IMR-90 (cell line): ENCODE results near the gene SLC39A11. TPM values are rescaled to one million over a fixed set of nuclear protein-coding genes. Genes with fewer than 3 reads are reported as not detected.
"Not testable (repeated sequence)": the region's sequence is repeated elsewhere in the genome, so short reads cannot be mapped to it uniquely, and the experiment has no call there.

ENCODE experiments used
- ATAC-seq: fragments of 200-7000 bp; cut with Tn5 transposase; 2 replicates; pipeline ENCODE4 v1.9.1; 2020; ENCODE audit warnings: low read depth, mild to moderate bottlenecking, moderate library complexity
- BruUV-seq: library from RNA; stranded (reverse); fragments of 400-500 nt; replicated peaks from 2 replicates; lab custom pipeline; 2021; lab: Mats Ljungman, UMichigan
- CTCF ChIA-PET: fragments of 300-600 bp; formaldehyde crosslinking; extraction: SDS; loops from one replicate; lab custom pipeline; 2021; ENCODE audit warnings: antibody characterized with exemption; lab: Yijun Ruan, JAX
- POLR2A ChIA-PET: fragments of 300-600 bp; sonication (Branson Sonifier 250); formaldehyde crosslinking; loops from one replicate; lab custom pipeline; 2022; ENCODE audit warnings: antibody characterized with exemption; ENCODE audit not compliant: unreplicated experiment; lab: Charles Lee
- DNase-seq: peaks from one replicate; pipeline ENCODE4 v3.0.0; 2013
- H2AFZ ChIP-seq: replicated peaks from 2 replicates; pipeline ENCODE3; 2013; ENCODE audit warnings: low read length, mild to moderate bottlenecking; ENCODE audit not compliant: poor library complexity
- H2AK5ac ChIP-seq: 2 replicates; pipeline ENCODE4 v1.6.1; 2013; ENCODE audit warnings: low read depth, low read length, inconsistent platforms
- H2AK9ac ChIP-seq: replicated peaks from 2 replicates; pipeline ENCODE3; 2013; ENCODE audit warnings: mild to moderate bottlenecking, low read depth, low read length, moderate library complexity; ENCODE audit not compliant: poor library complexity
- H2BK120ac ChIP-seq: 2 replicates; pipeline ENCODE4 v1.6.1; 2013; ENCODE audit warnings: low read depth, low read length, inconsistent platforms
- H2BK15ac ChIP-seq: 3 replicates; pipeline ENCODE4 v1.6.1; 2013; ENCODE audit warnings: low read depth, low read length, inconsistent platforms
- H2BK20ac ChIP-seq: 2 replicates; pipeline ENCODE4 v1.6.1; 2013; ENCODE audit warnings: low read depth, mild to moderate bottlenecking, inconsistent platforms, low read length, moderate library complexity
- H2BK5ac ChIP-seq: 2 replicates; pipeline ENCODE4 v1.6.1; 2013; ENCODE audit warnings: mild to moderate bottlenecking, low read depth, low read length, inconsistent platforms; ENCODE audit not compliant: poor library complexity, severe bottlenecking
- H3K14ac ChIP-seq: replicated peaks from 2 replicates; pipeline ENCODE4 v1.6.1; 2013; ENCODE audit warnings: low read depth, low read length, inconsistent platforms
- H3K18ac ChIP-seq: 2 replicates; pipeline ENCODE4 v1.6.1; 2013; ENCODE audit warnings: low read depth, low read length, control low read depth
- H3K23ac ChIP-seq: 2 replicates; pipeline ENCODE4 v1.6.1; 2013; ENCODE audit warnings: low read depth, low read length, inconsistent platforms
- H3K27ac ChIP-seq: 2 replicates; pipeline ENCODE4 v1.5.1; 2013; ENCODE audit warnings: mild to moderate bottlenecking, control low read depth, low read length; ENCODE audit not compliant: insufficient read depth
- H3K27me3 ChIP-seq: 2 replicates; pipeline ENCODE4 v1.6.1; 2013; ENCODE audit warnings: low read length; ENCODE audit not compliant: control insufficient read depth, insufficient read depth
- H3K36me3 ChIP-seq: 2 replicates; pipeline ENCODE4 v1.6.1; 2013; ENCODE audit warnings: low read length, mixed read lengths; ENCODE audit not compliant: control insufficient read depth, insufficient read depth
- H3K4ac ChIP-seq: 2 replicates; pipeline ENCODE4 v1.6.1; 2013; ENCODE audit warnings: low read depth, low read length, inconsistent platforms
- H3K4me1 ChIP-seq: 2 replicates; pipeline ENCODE4 v1.6.1; 2013; ENCODE audit warnings: low read length, mixed read lengths; ENCODE audit not compliant: control insufficient read depth, insufficient read depth
- H3K4me2 ChIP-seq: 2 replicates; pipeline ENCODE4 v1.6.1; 2013; ENCODE audit warnings: low read depth, mild to moderate bottlenecking, control low read depth, low read length, moderate library complexity
- H3K4me3 ChIP-seq: 2 replicates; pipeline ENCODE4 v1.5.1; 2013; ENCODE audit warnings: low read depth, mild to moderate bottlenecking, control low read depth, low read length, moderate library complexity; ENCODE audit not compliant: insufficient read depth
- H3K56ac ChIP-seq: 2 replicates; pipeline ENCODE4 v1.6.1; 2013; ENCODE audit warnings: low read length, inconsistent platforms; ENCODE audit not compliant: insufficient read depth; ENCODE audit errors: extremely low read depth
- H3K79me1 ChIP-seq, 2 experiments: 2 replicates each; pipeline ENCODE4 v1.6.1; 2013; ENCODE audit warnings: low read length in 2 of 2, inconsistent platforms in 1 of 2, low read depth in 1 of 2
- H3K9ac ChIP-seq: 2 replicates; pipeline ENCODE4 v1.6.1; 2013; ENCODE audit warnings: low read depth, low read length, control low read depth
- H3K9me1 ChIP-seq: 2 replicates; pipeline ENCODE4 v1.6.1; 2013; ENCODE audit warnings: low read length, inconsistent platforms; ENCODE audit not compliant: insufficient read depth
- H3K9me3 ChIP-seq: 2 replicates; pipeline ENCODE4 v1.6.1; 2013; ENCODE audit warnings: low read length; ENCODE audit not compliant: control insufficient read depth, insufficient read depth
- H4K20me1 ChIP-seq: 2 replicates; pipeline ENCODE4 v1.6.1; 2013; ENCODE audit warnings: low read length, inconsistent platforms; ENCODE audit not compliant: insufficient read depth
- H4K5ac ChIP-seq: 2 replicates; pipeline ENCODE4 v1.6.1; 2013; ENCODE audit warnings: mild to moderate bottlenecking, low read depth, low read length, control low read depth
- H4K8ac ChIP-seq, 2 experiments: 2 replicates each; pipeline ENCODE4 v1.6.1; 2013; ENCODE audit warnings: low read depth in 2 of 2, low read length in 2 of 2, control low read depth in 1 of 2, inconsistent platforms in 1 of 2
- H4K91ac ChIP-seq: 2 replicates; pipeline ENCODE4 v1.6.1; 2013; ENCODE audit warnings: low read depth, low read length, inconsistent platforms; ENCODE audit not compliant: insufficient read depth
- POLR2A ChIP-seq: IDR thresholded peaks from 2 replicates; pipeline ENCODE4 v1.6.1; 2012; ENCODE audit warnings: mild to moderate bottlenecking, low read depth, low read length
- WGBS, 2 experiments: methylation state at CpG; one replicate each; pipeline versions ENCODE4 v1.1.5 to v1.1.7; 2013; ENCODE audit warnings: missing lambda C conversion rate in 2 of 2; ENCODE audit not compliant: insufficient read length in 1 of 2; ENCODE audit errors: extremely low coverage in 2 of 2; 5-methylcytosine and 5-hydroxymethylcytosine counted together
- dilution Hi-C: fragments of 300-500 bp; cut with HindIII; formaldehyde crosslinking; loops from one replicate; pipeline ENCODE4 v1.14.3; 2018; ENCODE audit warnings: low sequenced_read_pairs; ENCODE audit not compliant: unreplicated experiment
- in situ Hi-C: fragments of 300-500 bp; cut with MboI; formaldehyde crosslinking; loops from 3 replicates; pipeline ENCODE4 v1.14.3; 2019; ENCODE audit warnings: low sequenced_read_pairs, inconsistent platforms, mixed read lengths
- intact Hi-C: fragments of 100-400 bp; cut with micrococcal nuclease; formaldehyde crosslinking; loops from 2 replicates; pipeline ENCODE4 v1.10.0; 2022
- polyA plus RNA-seq, 3 experiments: library from polyadenylated mRNA; depleted of rRNA; stranded (reverse); fragments of >200 nt; gene quantifications; 2 replicates each; pipeline ENCODE4 v1.2.3, GENCODE V29; 2012; ENCODE audit warnings: low replicate concordance in 1 of 3
- total RNA-seq: library from RNA; depleted of rRNA; stranded (reverse); fragments of >200 nt; gene quantifications from 2 replicates; pipeline ENCODE4 v1.2.3, GENCODE V29; 2012

Gene SLC39A11
- total and polyA plus RNA-seq, 2 of the 4 experiments (the other 2 are of a cell fraction): 8.8 to 14.3 TPM

GRCh38 chr17:73132085-73132492, 39.6 kb upstream of the SLC39A11 start:
- H3K27me3 ChIP-seq: no peaks in the 10 kb centered on the region
- no peaks in the 10 kb centered on the region for H3K9me1 ChIP-seq
- H4K8ac ChIP-seq: no peak overlapping the region
- intact Hi-C loops (no loop called here), in situ Hi-C loops (no loop called here), dilution Hi-C loops (no loop called here)
- H3K4me2 ChIP-seq: no peak overlapping the region
- no peak for ATAC-seq
- H2BK120ac ChIP-seq: no peak overlapping the region
- no peak for TF ChIP-seq POLR2A
- ChIA-PET POLR2A (no interaction called here), CTCF (no interaction called here)
- H3K9ac ChIP-seq: no peak overlapping the region
- H2AFZ ChIP-seq: no peak overlapping the region
- H3K56ac ChIP-seq: no peak overlapping the region
- H2AK9ac ChIP-seq: no peak overlapping the region
- no peak overlapping the region for H3K23ac ChIP-seq
- H2BK20ac ChIP-seq: no peak overlapping the region
- WGBS, 2 experiments: 50% methylated on average over 2 of the region's 12 CpGs; no CpG with 5 or more reads in 1 of the 2 experiments
- DNase-seq: no peak
- H3K79me1 ChIP-seq: no peaks in the 10 kb centered on the region
- H4K91ac ChIP-seq: no peak overlapping the region
- no peaks in the 10 kb centered on the region for H4K20me1 ChIP-seq
- no peak overlapping the region for H2BK5ac ChIP-seq
- H3K36me3 ChIP-seq: no peaks in the 10 kb centered on the region
- H3K9me3 ChIP-seq: no peaks in the 10 kb centered on the region
- H3K4ac ChIP-seq: no peak overlapping the region
- no TSS peak for BruUV-seq
- no peak overlapping the region for H3K18ac ChIP-seq
- H3K4me3 ChIP-seq: no peak overlapping the region
- no peak overlapping the region for H4K5ac ChIP-seq
- no peak overlapping the region for H3K27ac ChIP-seq
- no peak overlapping the region for H3K14ac ChIP-seq
- H2AK5ac ChIP-seq: no peak overlapping the region
- no peak overlapping the region for H2BK15ac ChIP-seq
- H3K4me1 ChIP-seq: no peaks in the 10 kb centered on the region

GRCh38 chr17:73131439-73131838, 39.0 kb upstream of the SLC39A11 start:
- CTCF ChIA-PET, DNase-seq, intact Hi-C loops, H3K9me1 ChIP-seq, H4K8ac ChIP-seq, H3K9me3 ChIP-seq, H3K4me1 ChIP-seq, H4K91ac ChIP-seq, H4K5ac ChIP-seq, H3K27ac ChIP-seq, POLR2A ChIA-PET, H3K27me3 ChIP-seq, H3K4ac ChIP-seq, H3K14ac ChIP-seq, H2BK5ac ChIP-seq, BruUV-seq, H3K23ac ChIP-seq, H2BK120ac ChIP-seq, H2BK20ac ChIP-seq, H3K56ac ChIP-seq, H3K4me3 ChIP-seq, H2AFZ ChIP-seq, dilution Hi-C loops, H3K18ac ChIP-seq, H2AK5ac ChIP-seq, H3K79me1 ChIP-seq, H2AK9ac ChIP-seq, H4K20me1 ChIP-seq, H3K9ac ChIP-seq, H2BK15ac ChIP-seq, in situ Hi-C loops, H3K4me2 ChIP-seq, H3K36me3 ChIP-seq, ATAC-seq: not testable (repeated sequence)
- WGBS, 2 experiments: no CpG with 5 or more reads among the region's 6 CpGs
